IPS-11a (cell line): Measurements from ENCODE around the gene CCDC92B.

Source experiments
- H3K4me3 ChIP-seq: one replicate; pipeline ENCODE4 v1.5.1; 2013; ENCODE audit warnings: low read depth, low read length, control low read depth

CCDC92B gene

GRCh38 chr17:2723505-2723996, 25.9 kb downstream of the CCDC92B start:
- no peak overlapping the region for H3K4me3 ChIP-seq

- H3K4me3 ChIP-seq = no peak overlapping the region
These were observed 26.8 kb downstream of the CCDC92B start for GRCh38 chr17:2722611-2723010.

GRCh38 chr17:2721603-2722002, 27.8 kb downstream of the CCDC92B start:
- H3K4me3 ChIP-seq = no peak overlapping the region

- no peak overlapping the region for H3K4me3 ChIP-seq
These were observed 29.6 kb downstream of the CCDC92B start for GRCh38 chr17:2719861-2720260.

GRCh38 chr17:2718150-2718938, 31.1 kb downstream of the CCDC92B start:
- no peak overlapping the region for H3K4me3 ChIP-seq

- H3K4me3 ChIP-seq = no peak overlapping the region
These were observed 32.8 kb downstream of the CCDC92B start for GRCh38 chr17:2716649-2717048.

GRCh38 chr17:2713881-2714280, 35.6 kb downstream of the CCDC92B start:
- H3K4me3 ChIP-seq = no peak overlapping the region

- H3K4me3 ChIP-seq = peak overlapping the region; percentile 72
These were observed 37.0 kb downstream of the CCDC92B start for GRCh38 chr17:2712300-2713043.

- H3K4me3 ChIP-seq = peak within 1 kb of the TSS; percentile 72
These were observed 37.7 kb downstream of the CCDC92B start, which contains the start of gene CLUH for GRCh38 chr17:2711608-2712299. TSS of gene CLUH (minus strand) at chr17:2711764. CDS start at chr17:2711661, 103 bp downstream.

- H3K4me3 ChIP-seq = peak overlapping the region; percentile 72
These were observed 38.4 kb downstream of the CCDC92B start for GRCh38 chr17:2710803-2711607.

- peak overlapping the region; percentile 72 for H3K4me3 ChIP-seq
These were observed 39.2 kb downstream of the CCDC92B start for GRCh38 chr17:2710071-2710802.

- no peak overlapping the region for H3K4me3 ChIP-seq
These were observed 40.2 kb downstream of the CCDC92B start for GRCh38 chr17:2709183-2709661.

GRCh38 chr17:2708585-2709182, 40.8 kb downstream of the CCDC92B start:
- H3K4me3 ChIP-seq = no peak overlapping the region

- no peak overlapping the region for H3K4me3 ChIP-seq
These were observed 41.5 kb downstream of the CCDC92B start for GRCh38 chr17:2707721-2708584.

GRCh38 chr17:2706911-2707510, 42.4 kb downstream of the CCDC92B start:
- H3K4me3 ChIP-seq = no peak overlapping the region

GRCh38 chr17:2705888-2706795, 43.3 kb downstream of the CCDC92B start:
- no peak overlapping the region for H3K4me3 ChIP-seq

- no peak overlapping the region for H3K4me3 ChIP-seq
These were observed 44.2 kb downstream of the CCDC92B start for GRCh38 chr17:2705263-2705662.
